Heart left ventricle (tissue), 16 donors: ENCODE measurements around the gene MAGEC3. TPM values are rescaled to one million over a fixed set of nuclear protein-coding genes. Genes with fewer than 3 reads are reported as not detected.

Experiments used
- ATAC-seq, 4 donors: fragments of 200-7000 bp; cut with Tn5 transposase; one replicate each; pipeline ENCODE4 v1.9.1; 2020 to 2022; ENCODE audit warnings: moderate library complexity in 4 of 4, mild to moderate bottlenecking in 3 of 4, moderate number of reproducible peaks in 1 of 4
- DNase-seq, 5 donors: peaks; one replicate each; pipeline ENCODE4 v3.0.0-alpha.2; 2020
- H3K27ac ChIP-seq, 12 donors: fragments of 200-600 bp; sonication (generic) in 4 of 12; one replicate each; pipeline versions ENCODE4 v1.5.0 to v1.8.0; 2016 to 2022; ENCODE audit warnings: mild to moderate bottlenecking in 2 of 12
- H3K27me3 ChIP-seq, 9 donors: fragments of 200-600 bp; sonication (generic) in 2 of 9; one replicate each; pipeline versions ENCODE4 v1.5.1 to v1.8.0; 2016 to 2022; ENCODE audit warnings: mild to moderate bottlenecking in 3 of 9
- H3K36me3 ChIP-seq, 9 donors: fragments of 200-600 bp; sonication (generic) in 2 of 9; one replicate each; pipeline versions ENCODE4 v1.5.0 to v1.8.0; 2018 to 2022; ENCODE audit warnings: mild to moderate bottlenecking in 2 of 9
- H3K4me1 ChIP-seq, 12 donors: fragments of 200-600 bp; sonication (generic) in 4 of 12; one replicate each; pipeline versions ENCODE4 v1.5.0 to v1.8.0; 2016 to 2022; ENCODE audit warnings: mild to moderate bottlenecking in 3 of 12
- H3K4me3 ChIP-seq, 12 donors: fragments of 200-600 bp; sonication (generic) in 4 of 12; one replicate each; pipeline versions ENCODE4 v1.5.0 to v1.8.0; 2017 to 2022; ENCODE audit warnings: mild to moderate bottlenecking in 9 of 12, moderate library complexity in 4 of 12
- H3K9me3 ChIP-seq, 12 donors: fragments of 200-600 bp; sonication (generic) in 4 of 12; one replicate each; pipeline versions ENCODE4 v1.5.0 to v1.8.0; 2016 to 2022; ENCODE audit warnings: mild to moderate bottlenecking in 1 of 12
- POLR2A ChIP-seq, 2 donors: fragments of 450-650 bp; IDR thresholded peaks; one replicate each; pipeline ENCODE4 v1.6.1; 2017; ENCODE audit warnings: antibody characterized with exemption in 2 of 2, mild to moderate bottlenecking in 2 of 2, moderate library complexity in 2 of 2
- WGBS, 4 donors: extraction: QIAGEN DNeasy Blood & Tissue Kit in 2 of 4; methylation state at CpG; one replicate each; pipeline versions ENCODE4 v1.1.5 to v1.1.7; 2013 to 2018; 5-methylcytosine and 5-hydroxymethylcytosine counted together
- intact Hi-C, 10 donors: fragments of 100-400 bp; cut with DNase I; formaldehyde crosslinking; loops; one replicate each; pipeline versions ENCODE4 v1.11.1 to v1.14.2; 2022
- polyA plus RNA-seq, 2 donors: library from polyadenylated mRNA; stranded (reverse); fragments of 200-250 nt; gene quantifications; one replicate each; pipeline ENCODE4 v1.2.3, GENCODE V29; 2013
- total RNA-seq, 9 donors: library from RNA; depleted of rRNA in 2 of 9; stranded (reverse); fragments of >200 nt in 2 of 9; fragmentation: NEBNext Ultra II Directional in 3 of 9; extraction: Animal tissue kit (Norgen Biotek cat#: 25700) in 3 of 9; gene quantifications; one replicate each; pipeline versions ENCODE4 v1.1.0 to v1.2.4, GENCODE V29; 2016 to 2023
- TF ChIP-seq, protein P1 (sequence below), 12 donors: fragments of 200-600 bp; sonication (generic) in 4 of 12; IDR thresholded peaks; one replicate each; pipeline versions ENCODE4 v1.5.0 to v1.8.0; 2018 to 2022; ENCODE audit warnings: antibody characterized with exemption in 12 of 12, mild to moderate bottlenecking in 5 of 12
- donor health status: ischemic (EF 13 %, LVEDD 7.1; RV severe dilation, severe dysfunction).
- donor health status: healthy with polysubstance abuse.
- donor health status: DM: no; HTN: yes; CAD: no.
- donor health status: DM: no; HTN: no; CAD: no.
- donor health status: ischemic (EF 25% LVEDD 6.9; RV normal size, moderate dysfunction).
- donor health status: ischemic (EF 25% LVEDD 5.7; RV mildly dilated, moderate dysfunction).
- donor health status: healthy.
- donor health status: DM: yes; HTN: yes; CAD: no.
- donor health status: ischemic (EF 35%, LVEDD 5.7; RV mildly dilated, moderate dysfunction).
- donor health status: nonischemic (EF 11% LVEDD 7.7; RV severe dilation, severe dysfunction).
- donor health status: DM: yes; HTN: yes; CAD: no.
- donor health status: PGD.
- donor health status: ischemic (EF 29% LVEDD 5.4; RV normal size, mild dysfunction).
- donor health status: nonischemic (EF 23%, LVEDD 6.1; RV moderate dilation, normal function).

The MAGEC3 gene
- total and polyA plus RNA-seq, 11 donors = 0.29 to 0.69 TPM; not detected in 9

DNA sequence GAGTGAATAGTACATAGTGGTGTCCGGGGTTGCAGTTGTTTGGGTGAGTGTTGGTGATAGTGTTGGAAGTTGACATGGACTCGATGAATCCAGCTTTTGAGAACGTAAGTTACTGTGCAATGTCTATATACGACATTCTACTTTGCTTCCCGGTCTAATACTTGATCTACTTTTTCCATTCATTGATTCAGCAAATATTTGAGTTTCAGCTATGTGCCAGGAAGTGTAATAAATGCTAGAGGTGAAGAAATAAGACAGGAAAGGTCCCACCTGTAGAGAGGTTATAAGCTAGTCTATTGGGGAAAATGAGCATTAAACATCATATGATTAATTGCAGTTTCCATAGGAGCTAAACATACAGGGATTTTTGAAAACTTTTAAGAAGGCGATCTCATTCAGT, 22.2 kb upstream of the MAGEC3 start:
- Histone ChIP-seq H3K36me3 (no peaks in the 10 kb centered on the region), H3K27ac (no peak overlapping the region), H3K27me3 (peaks cover 0 to 7% (median 0%) of the 10 kb centered on the region in 9 donors), H3K4me3 (no peak overlapping the region), H3K4me1 (no peaks in the 10 kb centered on the region), H3K9me3 (no peaks in the 10 kb centered on the region)
- no peak for ATAC-seq
- DNase-seq = no peak
- 75 to 91% (median 83%) methylated on average over 6 of the region's 6 CpGs for WGBS, 4 donors
- intact Hi-C loops = no loop called here
- TF ChIP-seq, protein P1, sequence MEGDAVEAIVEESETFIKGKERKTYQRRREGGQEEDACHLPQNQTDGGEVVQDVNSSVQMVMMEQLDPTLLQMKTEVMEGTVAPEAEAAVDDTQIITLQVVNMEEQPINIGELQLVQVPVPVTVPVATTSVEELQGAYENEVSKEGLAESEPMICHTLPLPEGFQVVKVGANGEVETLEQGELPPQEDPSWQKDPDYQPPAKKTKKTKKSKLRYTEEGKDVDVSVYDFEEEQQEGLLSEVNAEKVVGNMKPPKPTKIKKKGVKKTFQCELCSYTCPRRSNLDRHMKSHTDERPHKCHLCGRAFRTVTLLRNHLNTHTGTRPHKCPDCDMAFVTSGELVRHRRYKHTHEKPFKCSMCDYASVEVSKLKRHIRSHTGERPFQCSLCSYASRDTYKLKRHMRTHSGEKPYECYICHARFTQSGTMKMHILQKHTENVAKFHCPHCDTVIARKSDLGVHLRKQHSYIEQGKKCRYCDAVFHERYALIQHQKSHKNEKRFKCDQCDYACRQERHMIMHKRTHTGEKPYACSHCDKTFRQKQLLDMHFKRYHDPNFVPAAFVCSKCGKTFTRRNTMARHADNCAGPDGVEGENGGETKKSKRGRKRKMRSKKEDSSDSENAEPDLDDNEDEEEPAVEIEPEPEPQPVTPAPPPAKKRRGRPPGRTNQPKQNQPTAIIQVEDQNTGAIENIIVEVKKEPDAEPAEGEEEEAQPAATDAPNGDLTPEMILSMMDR (IDR thresholded peaks at IDR 0.05) = no peak
- no peak for TF ChIP-seq POLR2A (IDR thresholded peaks at IDR 0.05)

DNA sequence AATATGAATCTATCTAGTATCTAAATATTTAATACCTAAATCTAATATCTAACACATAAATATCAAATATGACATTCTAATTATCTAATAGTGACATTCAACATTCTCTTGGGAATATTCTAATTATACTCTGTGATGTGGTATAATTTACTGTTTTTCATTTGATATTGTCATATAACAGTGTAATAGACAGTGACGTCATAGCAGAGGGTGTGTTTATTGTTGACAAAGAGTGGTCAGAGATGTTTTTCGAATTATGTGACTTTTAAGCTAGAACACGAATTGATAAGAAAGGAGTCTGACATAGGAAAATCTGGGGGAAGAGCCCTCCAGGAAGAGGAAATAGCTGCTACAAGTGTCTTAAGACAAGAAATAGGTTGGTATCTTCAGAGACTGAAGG, 5.9 kb upstream of the MAGEC3 start:
- H3K27ac ChIP-seq = no peak overlapping the region
- 36 to 50% (median 42%) methylated on average over 3 of the region's 3 CpGs for WGBS, 4 donors
- DNase-seq (no peak), ATAC-seq (no peak)
- no peaks in the 10 kb centered on the region for H3K36me3 ChIP-seq
- no peaks in the 10 kb centered on the region for H3K9me3 ChIP-seq
- H3K4me1 ChIP-seq = no peaks in the 10 kb centered on the region
- intact Hi-C loops = no loop called here
- H3K27me3 ChIP-seq = no peaks in the 10 kb centered on the region
- TF ChIP-seq POLR2A (IDR thresholded peaks at IDR 0.05) = no peak
- TF ChIP-seq, protein P1 (IDR thresholded peaks at IDR 0.05) = no peak
- H3K4me3 ChIP-seq = no peak overlapping the region

DNA sequence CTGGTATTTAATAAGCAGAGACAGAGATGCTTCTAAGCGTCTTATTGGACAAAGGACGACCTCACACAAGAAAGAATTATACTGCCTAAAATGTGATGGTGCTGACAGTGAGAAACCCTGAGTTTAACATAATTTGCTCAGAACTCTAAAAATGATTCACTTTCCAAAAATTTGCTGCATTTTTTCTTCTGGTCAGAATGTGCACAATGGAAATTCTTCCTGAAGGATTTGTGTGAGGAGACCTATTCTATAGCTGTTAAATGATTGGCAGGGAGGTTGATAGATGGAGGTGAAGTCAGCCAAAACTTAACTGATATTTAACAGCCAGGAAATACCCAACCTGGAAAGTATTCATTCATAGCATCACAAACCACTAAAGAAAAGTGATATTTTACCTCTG, 1.7 kb downstream of the MAGEC3 start:
- DNase-seq = no peak
- H3K27me3 ChIP-seq = no peaks in the 10 kb centered on the region
- TF ChIP-seq, protein P1 (IDR thresholded peaks at IDR 0.05) = no peak
- no peak for TF ChIP-seq POLR2A (IDR thresholded peaks at IDR 0.05)
- no peaks in the 10 kb centered on the region for H3K36me3 ChIP-seq
- intact Hi-C loops = no loop called here
- H3K4me3 ChIP-seq = no peak overlapping the region
- no peak overlapping the region for H3K27ac ChIP-seq
- no peaks in the 10 kb centered on the region for H3K4me1 ChIP-seq
- ATAC-seq = no peak
- WGBS, 4 donors = 62 to 75% (median 67%) methylated on average over 2 of the region's 2 CpGs
- H3K9me3 ChIP-seq = peaks cover 0 to 14% (median 0%) of the 10 kb centered on the region in 12 donors

DNA sequence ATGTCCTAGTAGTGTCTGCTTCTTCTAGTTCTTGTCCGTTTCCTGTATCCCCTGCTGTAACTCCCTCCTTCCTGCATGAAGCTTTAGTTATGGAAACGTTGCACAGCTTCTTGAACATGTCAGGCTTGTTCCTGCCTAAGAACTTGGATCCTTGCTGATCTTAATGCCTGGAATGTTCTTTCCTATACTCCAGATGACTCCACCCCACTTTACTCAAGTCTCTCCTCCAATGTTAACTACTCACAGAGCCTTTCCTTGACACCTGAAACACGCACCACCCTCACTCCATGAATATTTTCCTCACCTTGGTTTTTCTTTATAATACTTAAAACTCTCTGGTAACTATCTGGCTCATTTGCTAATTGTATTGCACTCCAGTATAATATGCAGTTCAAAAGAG, 19.4 kb downstream of the MAGEC3 start:
- H3K4me3 ChIP-seq = no peak overlapping the region
- WGBS, 4 donors = 34 to 46% (median 38%) methylated on average over 3 of the region's 3 CpGs
- H3K27me3 ChIP-seq = no peaks in the 10 kb centered on the region
- intact Hi-C loops = no loop called here
- H3K27ac ChIP-seq = no peak overlapping the region
- H3K9me3 ChIP-seq = no peaks in the 10 kb centered on the region
- ATAC-seq (no peak), DNase-seq (no peak)
- H3K4me1 ChIP-seq = no peaks in the 10 kb centered on the region
- TF ChIP-seq POLR2A (IDR thresholded peaks at IDR 0.05) = no peak
- TF ChIP-seq, protein P1 (IDR thresholded peaks at IDR 0.05) = no peak
- H3K36me3 ChIP-seq = no peaks in the 10 kb centered on the region
